ENCODE data around the gene CCR1. TPM values are rescaled to one million over a fixed set of nuclear protein-coding genes. Genes with fewer than 3 reads are reported as not detected.

Gene CCR1
- total RNA-seq, 1 donor = 1.1 TPM

DNA sequence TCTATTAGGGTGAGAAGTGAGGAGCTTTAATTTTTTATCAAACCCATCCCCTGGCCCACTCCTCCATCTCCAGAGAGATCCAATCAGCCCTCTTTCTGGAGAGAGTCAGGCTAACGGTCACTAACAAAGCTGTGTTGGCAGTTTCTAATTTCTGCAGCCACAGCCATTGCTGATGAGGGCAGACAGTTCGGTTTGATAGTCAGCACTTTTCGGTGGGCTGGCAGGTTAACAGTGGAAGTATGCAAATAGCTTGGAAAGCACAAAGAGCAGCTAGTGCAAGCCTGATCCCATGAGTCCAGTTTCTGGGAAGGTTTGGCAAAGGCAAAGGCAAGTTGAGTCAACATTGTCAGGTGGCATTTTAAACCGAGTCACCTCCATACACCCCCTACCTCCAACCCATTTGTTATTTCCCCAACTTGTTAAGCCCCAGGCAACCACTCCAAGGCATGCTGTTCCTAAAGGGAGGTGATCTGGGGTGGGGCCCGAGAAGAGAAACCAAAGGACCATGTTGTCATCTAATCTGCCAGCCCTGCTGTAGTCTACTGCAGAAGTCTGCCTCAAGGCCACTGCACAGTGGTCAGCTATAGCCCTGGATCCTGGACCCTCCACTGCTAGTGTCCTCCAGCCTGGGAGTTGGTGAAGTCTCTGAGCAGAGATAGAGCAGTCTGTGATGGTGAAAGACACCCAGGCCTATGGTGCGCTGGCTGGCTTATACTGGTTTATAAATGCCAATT, 1.7 kb downstream of the CCR1 start:
- no peak overlapping the region for H3K27ac ChIP-seq (ENCODE audit: low read depth, low read length)
- no peak overlapping the region for H2AFZ ChIP-seq (ENCODE audit: low read length)
- TF ChIP-seq, protein P1, sequence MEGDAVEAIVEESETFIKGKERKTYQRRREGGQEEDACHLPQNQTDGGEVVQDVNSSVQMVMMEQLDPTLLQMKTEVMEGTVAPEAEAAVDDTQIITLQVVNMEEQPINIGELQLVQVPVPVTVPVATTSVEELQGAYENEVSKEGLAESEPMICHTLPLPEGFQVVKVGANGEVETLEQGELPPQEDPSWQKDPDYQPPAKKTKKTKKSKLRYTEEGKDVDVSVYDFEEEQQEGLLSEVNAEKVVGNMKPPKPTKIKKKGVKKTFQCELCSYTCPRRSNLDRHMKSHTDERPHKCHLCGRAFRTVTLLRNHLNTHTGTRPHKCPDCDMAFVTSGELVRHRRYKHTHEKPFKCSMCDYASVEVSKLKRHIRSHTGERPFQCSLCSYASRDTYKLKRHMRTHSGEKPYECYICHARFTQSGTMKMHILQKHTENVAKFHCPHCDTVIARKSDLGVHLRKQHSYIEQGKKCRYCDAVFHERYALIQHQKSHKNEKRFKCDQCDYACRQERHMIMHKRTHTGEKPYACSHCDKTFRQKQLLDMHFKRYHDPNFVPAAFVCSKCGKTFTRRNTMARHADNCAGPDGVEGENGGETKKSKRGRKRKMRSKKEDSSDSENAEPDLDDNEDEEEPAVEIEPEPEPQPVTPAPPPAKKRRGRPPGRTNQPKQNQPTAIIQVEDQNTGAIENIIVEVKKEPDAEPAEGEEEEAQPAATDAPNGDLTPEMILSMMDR (IDR thresholded peaks at IDR 0.05; ENCODE audit: extremely low read depth, low read depth, low read length) = no peak
- no peaks in the 10 kb centered on the region for H4K20me1 ChIP-seq (ENCODE audit: insufficient read depth, low read length)
- H3K4me1 ChIP-seq (ENCODE audit: insufficient read depth, low read length) = peaks cover 19% of the 10 kb centered on the region
- H3K79me2 ChIP-seq (ENCODE audit: insufficient read depth, low read length) = no peaks in the 10 kb centered on the region
- peaks cover 19% of the 10 kb centered on the region for H3K27me3 ChIP-seq (ENCODE audit: insufficient read depth, low read length)
- no peaks in the 10 kb centered on the region for H3K9me3 ChIP-seq (ENCODE audit: low read depth, low read length)
- H3K4me3 ChIP-seq (ENCODE audit: insufficient read depth, low read length) = no peak overlapping the region
- H3K36me3 ChIP-seq (ENCODE audit: insufficient read depth, low read length) = no peaks in the 10 kb centered on the region
- no peak for DNase-seq (ENCODE audit: insufficient read length, low spot score, missing footprints)
- H3K4me2 ChIP-seq (ENCODE audit: insufficient read depth, low read length) = no peak overlapping the region

DNA sequence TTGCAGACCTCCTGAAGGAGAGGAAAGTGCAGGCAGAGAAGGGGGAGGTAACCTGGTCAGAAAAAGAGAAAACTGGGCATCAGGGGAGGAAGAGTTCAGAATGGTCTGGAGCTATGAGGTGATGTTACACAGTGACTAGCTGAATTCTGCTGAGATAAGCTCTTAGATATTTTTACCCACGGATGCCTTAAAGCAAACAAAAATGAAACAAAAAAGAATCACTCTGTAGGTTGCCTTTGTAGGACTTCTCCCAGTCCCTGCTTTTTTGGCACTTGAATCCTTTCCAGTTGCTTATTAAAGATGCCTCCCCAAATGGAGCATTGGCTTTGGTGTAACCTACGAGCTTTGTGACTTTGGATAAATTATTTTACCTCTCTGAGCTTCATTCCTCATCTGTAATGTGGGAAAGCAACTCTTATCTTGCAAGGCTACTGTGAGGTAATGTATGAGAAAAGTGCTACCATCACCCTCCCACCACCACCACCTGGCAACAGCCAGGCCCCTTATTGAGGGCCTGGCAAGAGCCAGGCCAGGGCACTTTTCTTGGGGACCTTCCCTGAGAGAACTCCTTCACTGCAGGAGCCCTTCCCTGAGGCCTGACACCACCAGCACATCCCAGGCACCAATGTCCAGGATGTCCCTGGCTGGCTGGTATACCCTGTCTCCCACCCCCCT, 2.7 kb downstream of the CCR1 start:
- DNase-seq (ENCODE audit: insufficient read length, low spot score, missing footprints) = no peak
- Histone ChIP-seq H4K20me1 (ENCODE audit: insufficient read depth, low read length) (no peaks in the 10 kb centered on the region), H2AFZ (ENCODE audit: low read length) (no peak overlapping the region), H3K4me2 (ENCODE audit: insufficient read depth, low read length) (no peak overlapping the region), H3K4me3 (ENCODE audit: insufficient read depth, low read length) (no peak overlapping the region), H3K4me1 (ENCODE audit: insufficient read depth, low read length) (peaks cover 19% of the 10 kb centered on the region), H3K27me3 (ENCODE audit: insufficient read depth, low read length) (peaks cover 30% of the 10 kb centered on the region), H3K36me3 (ENCODE audit: insufficient read depth, low read length) (no peaks in the 10 kb centered on the region), H3K9me3 (ENCODE audit: low read depth, low read length) (no peaks in the 10 kb centered on the region), H3K27ac (ENCODE audit: low read depth, low read length) (no peak overlapping the region), H3K79me2 (ENCODE audit: insufficient read depth, low read length) (no peaks in the 10 kb centered on the region)
- TF ChIP-seq, protein P1 (IDR thresholded peaks at IDR 0.05; ENCODE audit: extremely low read depth, low read depth, low read length) = no peak

DNA sequence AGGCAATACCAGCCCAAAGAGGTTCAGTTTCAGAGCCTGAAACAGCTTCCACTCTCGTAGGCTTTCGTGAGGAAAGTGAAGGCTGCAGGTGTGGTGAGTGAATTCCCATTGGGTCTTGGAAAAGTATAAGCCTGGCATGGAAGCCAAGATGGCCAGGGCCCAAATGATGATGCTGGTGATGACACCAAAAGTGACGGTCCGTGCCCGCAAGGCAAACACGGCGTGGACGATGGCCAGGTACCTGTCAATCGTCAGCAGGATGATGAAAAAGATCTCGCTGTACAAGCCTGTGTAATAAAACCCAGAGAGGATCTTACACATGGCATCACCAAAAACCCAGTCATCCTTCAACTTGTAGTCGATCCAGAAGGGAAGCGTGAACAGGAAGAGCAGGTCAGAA, 4.4 kb downstream of the CCR1 start:
- Histone ChIP-seq H2AFZ (ENCODE audit: low read length) (no peak overlapping the region), H3K9me3 (ENCODE audit: low read depth, low read length) (no peaks in the 10 kb centered on the region), H3K4me1 (ENCODE audit: insufficient read depth, low read length) (peaks cover 8% of the 10 kb centered on the region), H3K4me3 (ENCODE audit: insufficient read depth, low read length) (no peak overlapping the region), H3K36me3 (ENCODE audit: insufficient read depth, low read length) (no peaks in the 10 kb centered on the region), H3K27ac (ENCODE audit: low read depth, low read length) (no peak overlapping the region), H4K20me1 (ENCODE audit: insufficient read depth, low read length) (no peaks in the 10 kb centered on the region), H3K4me2 (ENCODE audit: insufficient read depth, low read length) (no peak overlapping the region), H3K27me3 (ENCODE audit: insufficient read depth, low read length) (peaks cover 45% of the 10 kb centered on the region), H3K79me2 (ENCODE audit: insufficient read depth, low read length) (no peaks in the 10 kb centered on the region)
- DNase-seq (ENCODE audit: insufficient read length, low spot score, missing footprints) = no peak
- TF ChIP-seq, protein P1 (IDR thresholded peaks at IDR 0.05; ENCODE audit: extremely low read depth, low read depth, low read length) = no peak

DNA sequence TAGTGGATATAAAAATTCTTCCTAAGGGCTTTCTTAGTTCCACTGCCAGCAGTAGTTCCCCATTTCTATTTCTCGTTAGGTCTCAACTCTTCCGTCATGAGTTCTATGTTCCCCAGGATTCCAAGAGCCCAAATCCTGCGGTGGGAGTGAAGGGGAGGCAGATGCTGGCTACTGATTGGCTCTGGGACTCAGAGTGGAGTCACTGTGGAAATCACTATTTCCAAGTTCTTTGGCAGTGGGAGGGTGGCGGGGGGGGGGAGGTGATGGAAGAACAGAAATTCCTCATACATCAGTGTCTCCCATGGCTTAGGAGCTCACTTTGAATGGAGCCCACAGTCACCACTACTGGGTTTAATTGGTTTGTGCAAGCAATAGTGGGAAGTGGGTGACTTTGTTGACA, 5.6 kb downstream of the CCR1 start:
- H3K4me1 ChIP-seq (ENCODE audit: insufficient read depth, low read length) = no peaks in the 10 kb centered on the region
- no peaks in the 10 kb centered on the region for H3K36me3 ChIP-seq (ENCODE audit: insufficient read depth, low read length)
- no peak for DNase-seq (ENCODE audit: insufficient read length, low spot score, missing footprints)
- no peak overlapping the region for H3K4me3 ChIP-seq (ENCODE audit: insufficient read depth, low read length)
- H3K27me3 ChIP-seq (ENCODE audit: insufficient read depth, low read length) = peaks cover 45% of the 10 kb centered on the region
- no peak overlapping the region for H3K27ac ChIP-seq (ENCODE audit: low read depth, low read length)
- TF ChIP-seq, protein P1 (IDR thresholded peaks at IDR 0.05; ENCODE audit: extremely low read depth, low read depth, low read length) = no peak
- H3K9me3 ChIP-seq (ENCODE audit: low read depth, low read length) = no peaks in the 10 kb centered on the region
- no peaks in the 10 kb centered on the region for H3K79me2 ChIP-seq (ENCODE audit: insufficient read depth, low read length)
- H2AFZ ChIP-seq (ENCODE audit: low read length) = no peak overlapping the region
- no peak overlapping the region for H3K4me2 ChIP-seq (ENCODE audit: insufficient read depth, low read length)
- no peaks in the 10 kb centered on the region for H4K20me1 ChIP-seq (ENCODE audit: insufficient read depth, low read length)

All from osteoblast (primary cell).